Measurements from ENCODE around the gene GRK5. TPM values are rescaled to one million over a fixed set of nuclear protein-coding genes. Genes with fewer than 3 reads are reported as not detected.

The GRK5 gene
- total RNA-seq, 4 donors from 2014 or later, result 11.6 to 38.2 (median 21.4) TPM

DNA sequence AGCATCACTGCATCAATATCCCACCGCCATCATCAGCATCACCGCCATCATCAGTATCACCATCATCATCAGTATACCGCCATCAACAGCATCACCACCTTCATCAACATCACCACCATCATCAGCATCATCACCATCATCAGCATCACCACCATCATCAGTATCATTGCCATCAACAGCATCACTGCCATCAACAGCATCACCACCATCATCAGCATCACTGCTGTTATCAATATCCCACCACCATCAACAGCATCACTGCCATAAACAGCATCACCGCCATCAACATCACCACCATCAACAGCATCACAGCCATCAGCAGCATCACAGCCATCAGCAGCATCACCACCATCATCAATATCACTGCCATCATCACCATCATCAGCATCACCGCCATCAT is 219.3 kb downstream of the GRK5 start:
- no peak for TF ChIP-seq CTCF (IDR thresholded peaks at IDR 0.05; ENCODE audit: low read depth)

DNA sequence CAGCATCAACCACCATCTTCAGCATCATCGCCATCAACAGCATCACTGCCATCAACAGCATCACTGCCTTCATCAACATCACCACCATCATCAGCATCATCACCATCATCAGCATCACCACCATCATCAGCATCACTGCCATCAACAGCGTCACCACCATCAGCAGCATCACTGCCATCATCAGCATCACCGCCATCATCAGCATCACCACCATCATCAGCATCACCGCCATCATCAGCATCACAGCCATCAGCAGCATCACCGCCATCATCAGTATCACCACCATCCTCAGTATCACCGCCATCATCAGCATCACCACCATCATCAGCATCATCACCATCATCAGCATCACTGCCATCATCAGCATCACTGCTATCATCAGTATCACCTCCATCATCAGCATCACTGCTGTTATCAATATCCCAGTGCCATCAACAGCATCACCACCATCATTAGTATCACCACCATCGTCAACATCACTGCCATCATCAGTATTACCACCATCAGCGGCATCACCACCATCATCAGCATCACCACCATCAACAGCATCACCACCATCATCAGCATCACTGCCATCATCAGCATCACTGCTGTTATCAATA is 220.0 kb downstream of the GRK5 start:
- TF ChIP-seq CTCF (IDR thresholded peaks at IDR 0.05; ENCODE audit: low read depth), result no peak

- no peak for TF ChIP-seq CTCF (IDR thresholded peaks at IDR 0.05; ENCODE audit: low read depth)
Measured at GRCh38 chr10:119428789-119429188, 221.4 kb downstream of the GRK5 start.

DNA sequence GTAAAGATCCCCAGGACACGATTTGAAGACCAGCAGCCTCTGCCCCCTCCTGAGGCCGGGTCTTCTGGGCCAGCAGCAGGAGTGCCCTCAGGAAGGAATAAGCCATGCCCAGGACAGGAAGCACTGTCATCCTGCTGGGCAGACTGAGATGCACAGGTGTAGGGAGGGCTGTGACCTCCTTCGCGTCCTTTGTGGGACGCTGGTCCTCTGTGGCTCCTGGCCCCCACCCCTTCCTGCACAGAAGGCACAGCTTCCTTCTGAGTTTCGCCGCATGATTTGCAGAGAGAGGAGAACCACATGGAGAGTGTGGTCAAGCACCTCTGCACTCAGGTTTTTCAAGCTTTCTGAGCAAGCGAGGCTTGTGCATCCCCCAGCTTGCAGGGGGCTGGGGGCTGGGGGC is 222.4 kb downstream of the GRK5 start:
- TF ChIP-seq CTCF (IDR thresholded peaks at IDR 0.05; ENCODE audit: low read depth), result no peak

- TF ChIP-seq CTCF (IDR thresholded peaks at IDR 0.05; ENCODE audit: low read depth), result no peak
Measured at GRCh38 chr10:119431034-119431772, 223.8 kb downstream of the GRK5 start.

GRCh38 chr10:119431773-119432135 is 224.4 kb downstream of the GRK5 start:
- no peak for TF ChIP-seq CTCF (IDR thresholded peaks at IDR 0.05; ENCODE audit: low read depth)

DNA sequence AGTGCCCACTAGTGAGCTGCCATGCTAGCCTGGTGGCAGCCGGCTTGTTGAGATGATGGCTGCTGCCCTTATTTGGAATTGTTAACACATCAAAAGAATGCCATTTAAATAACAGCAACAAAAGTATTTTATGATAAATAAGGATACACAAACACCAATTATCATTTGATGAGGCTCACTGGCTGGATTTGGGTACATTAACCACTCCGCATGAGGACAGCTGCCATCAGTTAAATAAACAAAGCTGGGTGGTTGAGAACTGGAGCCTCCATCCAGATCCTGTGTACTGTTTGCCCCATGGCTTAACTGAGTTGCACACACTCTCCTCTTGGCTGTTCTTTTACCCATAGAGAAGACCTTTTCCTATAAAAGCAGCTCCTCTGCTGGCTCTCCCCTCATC is 231.3 kb downstream of the GRK5 start:
- no peak for TF ChIP-seq CTCF (IDR thresholded peaks at IDR 0.05; ENCODE audit: low read depth)
